Spleen (tissue), 7 donors: ENCODE data around the gene SLC4A11.

Experiments
- POLR2A ChIP-seq, 3 donors: fragments of 450-650 bp; IDR thresholded peaks; one replicate each; pipeline ENCODE4 v1.5.1; 2017; ENCODE audit warnings: antibody characterized with exemption in 3 of 3, mild to moderate bottlenecking in 1 of 3
- POLR2AphosphoS5 ChIP-seq, 3 donors: sonication (generic); formaldehyde crosslinking; IDR thresholded peaks; one replicate each; pipeline ENCODE4 v1.5.1; 2017; ENCODE audit warnings: antibody characterized with exemption in 3 of 3
- TF ChIP-seq, protein P1 (sequence below), 11 experiments: fragments of 200-600 bp in 7 of 11; fragments of 450-650 bp in 4 of 11; sonication (generic) in 4 of 11; IDR thresholded peaks in 8 of 11; conservative IDR thresholded peaks in 3 of 11; 1 replicate in 7 of 11; 2 replicates in 4 of 11; pipeline versions ENCODE4 v1.4.0 to v1.8.0; 2016 to 2021; ENCODE audit warnings: antibody characterized with exemption in 11 of 11, inconsistent platforms in 4 of 11, mild to moderate bottlenecking in 1 of 11
- donor health status: DM: no; HTN: no; CAD: no; lungs with moderate emphysema.
- donor health status: DM: no; HTN: no; CAD: no.
- donor health status: DM: no; HTN: no; CAD: no.

DNA sequence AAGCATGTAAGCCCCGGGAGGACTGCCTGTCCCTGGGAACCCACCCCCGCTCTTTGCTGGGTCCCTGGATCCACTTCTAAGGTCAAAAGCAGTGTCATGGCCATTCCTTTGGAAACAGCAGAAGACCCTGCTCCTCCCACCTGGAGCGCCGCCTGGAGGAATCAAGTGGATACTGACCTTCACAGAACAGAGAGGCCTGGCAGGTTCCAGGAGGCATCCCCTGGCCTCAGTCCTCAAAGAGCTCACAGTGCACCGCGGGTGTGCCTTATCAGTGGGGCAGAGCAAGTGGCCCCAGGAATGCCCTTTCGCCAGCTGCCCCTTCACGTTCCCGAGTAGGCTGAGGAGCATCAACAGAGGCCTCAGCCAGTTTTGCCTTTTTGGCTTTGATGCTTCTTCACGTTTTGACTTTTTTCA lies 11.1 kb upstream of the SLC4A11 start:
- TF ChIP-seq POLR2A (IDR thresholded peaks at IDR 0.05) (no peak), POLR2AphosphoS5 (IDR thresholded peaks at IDR 0.05) (no peak)
- TF ChIP-seq, protein P1, sequence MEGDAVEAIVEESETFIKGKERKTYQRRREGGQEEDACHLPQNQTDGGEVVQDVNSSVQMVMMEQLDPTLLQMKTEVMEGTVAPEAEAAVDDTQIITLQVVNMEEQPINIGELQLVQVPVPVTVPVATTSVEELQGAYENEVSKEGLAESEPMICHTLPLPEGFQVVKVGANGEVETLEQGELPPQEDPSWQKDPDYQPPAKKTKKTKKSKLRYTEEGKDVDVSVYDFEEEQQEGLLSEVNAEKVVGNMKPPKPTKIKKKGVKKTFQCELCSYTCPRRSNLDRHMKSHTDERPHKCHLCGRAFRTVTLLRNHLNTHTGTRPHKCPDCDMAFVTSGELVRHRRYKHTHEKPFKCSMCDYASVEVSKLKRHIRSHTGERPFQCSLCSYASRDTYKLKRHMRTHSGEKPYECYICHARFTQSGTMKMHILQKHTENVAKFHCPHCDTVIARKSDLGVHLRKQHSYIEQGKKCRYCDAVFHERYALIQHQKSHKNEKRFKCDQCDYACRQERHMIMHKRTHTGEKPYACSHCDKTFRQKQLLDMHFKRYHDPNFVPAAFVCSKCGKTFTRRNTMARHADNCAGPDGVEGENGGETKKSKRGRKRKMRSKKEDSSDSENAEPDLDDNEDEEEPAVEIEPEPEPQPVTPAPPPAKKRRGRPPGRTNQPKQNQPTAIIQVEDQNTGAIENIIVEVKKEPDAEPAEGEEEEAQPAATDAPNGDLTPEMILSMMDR (IDR thresholded peaks at IDR 0.05 in 8 of 11, conservative IDR thresholded peaks at IDR 0.05 in 3 of 11) = no peak
